PFSK-1 (cell line): ENCODE data around the gene EVI5.

Source experiments
- POLR2AphosphoS5 ChIP-seq: IDR thresholded peaks from 2 replicates; pipeline ENCODE4 v1.6.1; 2012; ENCODE audit warnings: low read depth, mild to moderate bottlenecking, control low read depth, low read length, moderate library complexity
- SIN3A ChIP-seq: IDR thresholded peaks from 2 replicates; pipeline ENCODE4 v1.6.1; 2012; ENCODE audit warnings: mild to moderate bottlenecking, low read length, moderate library complexity, borderline replicate concordance; ENCODE audit not compliant: insufficient read depth

DNA sequence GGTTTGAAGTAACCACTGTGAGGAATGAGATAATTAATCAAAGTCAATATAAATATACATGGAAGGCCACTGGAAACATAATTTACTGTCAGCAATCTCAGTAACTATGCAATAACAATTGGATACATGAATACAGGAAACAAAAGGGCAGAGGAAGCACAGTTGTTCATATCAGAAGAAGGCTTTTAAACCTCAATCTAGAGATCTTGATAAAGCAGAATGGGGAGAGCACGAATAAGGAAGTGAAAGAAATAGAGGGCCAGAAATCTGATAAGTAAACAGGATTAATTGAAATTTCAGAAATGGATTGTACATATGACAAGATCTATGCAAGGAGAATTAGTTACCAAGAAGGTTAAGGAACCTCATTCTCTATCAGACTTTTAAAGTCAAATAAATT lies 93.0 kb downstream of the EVI5 start:
- no peak for TF ChIP-seq POLR2AphosphoS5
- TF ChIP-seq SIN3A = no peak
